IMR-90 (cell line): ENCODE data around the gene EIF4A3. TPM values are rescaled to one million over a fixed set of nuclear protein-coding genes. Genes with fewer than 3 reads are reported as not detected.

ENCODE experiments used
- ATAC-seq: fragments of 200-7000 bp; cut with Tn5 transposase; 2 replicates; pipeline ENCODE4 v1.9.1; 2020; ENCODE audit warnings: low read depth, mild to moderate bottlenecking, moderate library complexity
- BruUV-seq: library from RNA; stranded (reverse); fragments of 400-500 nt; replicated peaks from 2 replicates; lab custom pipeline; 2021; lab: Mats Ljungman, UMichigan
- CTCF ChIA-PET: fragments of 300-600 bp; formaldehyde crosslinking; extraction: SDS; loops from one replicate; lab custom pipeline; 2021; ENCODE audit warnings: antibody characterized with exemption; lab: Yijun Ruan, JAX
- POLR2A ChIA-PET: fragments of 300-600 bp; sonication (Branson Sonifier 250); formaldehyde crosslinking; loops from one replicate; lab custom pipeline; 2022; ENCODE audit warnings: antibody characterized with exemption; ENCODE audit not compliant: unreplicated experiment; lab: Charles Lee
- DNase-seq: peaks from one replicate; pipeline ENCODE4 v3.0.0; 2013
- H2AFZ ChIP-seq: replicated peaks from 2 replicates; pipeline ENCODE3; 2013; ENCODE audit warnings: low read length, mild to moderate bottlenecking; ENCODE audit not compliant: poor library complexity
- H2AK5ac ChIP-seq: 2 replicates; pipeline ENCODE4 v1.6.1; 2013; ENCODE audit warnings: low read depth, low read length, inconsistent platforms
- H2AK9ac ChIP-seq: replicated peaks from 2 replicates; pipeline ENCODE3; 2013; ENCODE audit warnings: mild to moderate bottlenecking, low read depth, low read length, moderate library complexity; ENCODE audit not compliant: poor library complexity
- H2BK120ac ChIP-seq: 2 replicates; pipeline ENCODE4 v1.6.1; 2013; ENCODE audit warnings: low read depth, low read length, inconsistent platforms
- H2BK15ac ChIP-seq: 3 replicates; pipeline ENCODE4 v1.6.1; 2013; ENCODE audit warnings: low read depth, low read length, inconsistent platforms
- H2BK20ac ChIP-seq: 2 replicates; pipeline ENCODE4 v1.6.1; 2013; ENCODE audit warnings: low read depth, mild to moderate bottlenecking, inconsistent platforms, low read length, moderate library complexity
- H2BK5ac ChIP-seq: 2 replicates; pipeline ENCODE4 v1.6.1; 2013; ENCODE audit warnings: mild to moderate bottlenecking, low read depth, low read length, inconsistent platforms; ENCODE audit not compliant: poor library complexity, severe bottlenecking
- H3K14ac ChIP-seq: replicated peaks from 2 replicates; pipeline ENCODE4 v1.6.1; 2013; ENCODE audit warnings: low read depth, low read length, inconsistent platforms
- H3K18ac ChIP-seq: 2 replicates; pipeline ENCODE4 v1.6.1; 2013; ENCODE audit warnings: low read depth, low read length, control low read depth
- H3K23ac ChIP-seq: 2 replicates; pipeline ENCODE4 v1.6.1; 2013; ENCODE audit warnings: low read depth, low read length, inconsistent platforms
- H3K27ac ChIP-seq: 2 replicates; pipeline ENCODE4 v1.5.1; 2013; ENCODE audit warnings: mild to moderate bottlenecking, control low read depth, low read length; ENCODE audit not compliant: insufficient read depth
- H3K27me3 ChIP-seq: 2 replicates; pipeline ENCODE4 v1.6.1; 2013; ENCODE audit warnings: low read length; ENCODE audit not compliant: control insufficient read depth, insufficient read depth
- H3K36me3 ChIP-seq: 2 replicates; pipeline ENCODE4 v1.6.1; 2013; ENCODE audit warnings: low read length, mixed read lengths; ENCODE audit not compliant: control insufficient read depth, insufficient read depth
- H3K4ac ChIP-seq: 2 replicates; pipeline ENCODE4 v1.6.1; 2013; ENCODE audit warnings: low read depth, low read length, inconsistent platforms
- H3K4me1 ChIP-seq: 2 replicates; pipeline ENCODE4 v1.6.1; 2013; ENCODE audit warnings: low read length, mixed read lengths; ENCODE audit not compliant: control insufficient read depth, insufficient read depth
- H3K4me2 ChIP-seq: 2 replicates; pipeline ENCODE4 v1.6.1; 2013; ENCODE audit warnings: low read depth, mild to moderate bottlenecking, control low read depth, low read length, moderate library complexity
- H3K4me3 ChIP-seq: 2 replicates; pipeline ENCODE4 v1.5.1; 2013; ENCODE audit warnings: low read depth, mild to moderate bottlenecking, control low read depth, low read length, moderate library complexity; ENCODE audit not compliant: insufficient read depth
- H3K56ac ChIP-seq: 2 replicates; pipeline ENCODE4 v1.6.1; 2013; ENCODE audit warnings: low read length, inconsistent platforms; ENCODE audit not compliant: insufficient read depth; ENCODE audit errors: extremely low read depth
- H3K79me1 ChIP-seq, 2 experiments: 2 replicates each; pipeline ENCODE4 v1.6.1; 2013; ENCODE audit warnings: low read length in 2 of 2, inconsistent platforms in 1 of 2, low read depth in 1 of 2
- H3K9ac ChIP-seq: 2 replicates; pipeline ENCODE4 v1.6.1; 2013; ENCODE audit warnings: low read depth, low read length, control low read depth
- H3K9me1 ChIP-seq: 2 replicates; pipeline ENCODE4 v1.6.1; 2013; ENCODE audit warnings: low read length, inconsistent platforms; ENCODE audit not compliant: insufficient read depth
- H3K9me3 ChIP-seq: 2 replicates; pipeline ENCODE4 v1.6.1; 2013; ENCODE audit warnings: low read length; ENCODE audit not compliant: control insufficient read depth, insufficient read depth
- H4K20me1 ChIP-seq: 2 replicates; pipeline ENCODE4 v1.6.1; 2013; ENCODE audit warnings: low read length, inconsistent platforms; ENCODE audit not compliant: insufficient read depth
- H4K5ac ChIP-seq: 2 replicates; pipeline ENCODE4 v1.6.1; 2013; ENCODE audit warnings: mild to moderate bottlenecking, low read depth, low read length, control low read depth
- H4K8ac ChIP-seq, 2 experiments: 2 replicates each; pipeline ENCODE4 v1.6.1; 2013; ENCODE audit warnings: low read depth in 2 of 2, low read length in 2 of 2, control low read depth in 1 of 2, inconsistent platforms in 1 of 2
- H4K91ac ChIP-seq: 2 replicates; pipeline ENCODE4 v1.6.1; 2013; ENCODE audit warnings: low read depth, low read length, inconsistent platforms; ENCODE audit not compliant: insufficient read depth
- BHLHE40 ChIP-seq: fragments of 150-350 bp; IDR thresholded peaks from 2 replicates; pipeline ENCODE4 v1.6.1; 2016; ENCODE audit warnings: mild to moderate bottlenecking, low read depth, low read length
- CEBPB ChIP-seq: IDR thresholded peaks from 2 replicates; pipeline ENCODE4 v1.6.1; 2012; ENCODE audit warnings: low read depth, low read length, improper control_type of control experiment
- CHD1 ChIP-seq: IDR thresholded peaks from 2 replicates; pipeline ENCODE4 v1.6.1; 2012; ENCODE audit warnings: low read depth, low read length, improper control_type of control experiment
- CTCF ChIP-seq: conservative IDR thresholded peaks from 2 replicates; pipeline ENCODE4 v1.5.1; 2012; ENCODE audit warnings: mild to moderate bottlenecking, low read depth, low read length, improper control_type of control experiment
- ELK1 ChIP-seq: fragments of 150-350 bp; IDR thresholded peaks from 2 replicates; pipeline ENCODE4 v1.6.1; 2016; ENCODE audit warnings: low read depth, mild to moderate bottlenecking, low read length, moderate library complexity, borderline replicate concordance
- FOS ChIP-seq: fragments of 150-350 bp; IDR thresholded peaks from 2 replicates; pipeline ENCODE4 v1.6.1; 2016; ENCODE audit warnings: low read depth, low read length
- MAZ ChIP-seq: IDR thresholded peaks from 2 replicates; pipeline ENCODE4 v1.6.1; 2012; ENCODE audit warnings: low read depth, mild to moderate bottlenecking, low read length, improper control_type of control experiment, moderate library complexity, borderline replicate concordance
- MXI1 ChIP-seq: IDR thresholded peaks from 2 replicates; pipeline ENCODE4 v1.6.1; 2012; ENCODE audit warnings: low read depth, mild to moderate bottlenecking, low read length, moderate library complexity, borderline replicate concordance
- POLR2A ChIP-seq: IDR thresholded peaks from 2 replicates; pipeline ENCODE4 v1.6.1; 2012; ENCODE audit warnings: mild to moderate bottlenecking, low read depth, low read length
- RAD21 ChIP-seq: IDR thresholded peaks from 2 replicates; pipeline ENCODE4 v1.6.1; 2012; ENCODE audit warnings: low read length, improper control_type of control experiment
- RCOR1 ChIP-seq: IDR thresholded peaks from 2 replicates; pipeline ENCODE4 v1.6.1; 2012; ENCODE audit warnings: mild to moderate bottlenecking, low read length, improper control_type of control experiment; ENCODE audit not compliant: insufficient replicate concordance
- RFX5 ChIP-seq: IDR thresholded peaks from 2 replicates; pipeline ENCODE4 v1.8.0; 2012; ENCODE audit warnings: low read depth, mild to moderate bottlenecking, low read length, moderate library complexity
- SMC3 ChIP-seq: fragments of 150-350 bp; IDR thresholded peaks from 2 replicates; pipeline ENCODE4 v1.6.1; 2016; ENCODE audit warnings: low read depth, mild to moderate bottlenecking, antibody characterized with exemption, low read length, moderate library complexity
- USF2 ChIP-seq: fragments of 150-350 bp; IDR thresholded peaks from 2 replicates; pipeline ENCODE4 v1.6.1; 2017; ENCODE audit warnings: mild to moderate bottlenecking, antibody characterized with exemption, low read length, low read depth
- WGBS, 2 experiments: methylation state at CpG; one replicate each; pipeline versions ENCODE4 v1.1.5 to v1.1.7; 2013; ENCODE audit warnings: missing lambda C conversion rate in 2 of 2; ENCODE audit not compliant: insufficient read length in 1 of 2; ENCODE audit errors: extremely low coverage in 2 of 2; 5-methylcytosine and 5-hydroxymethylcytosine counted together
- dilution Hi-C: fragments of 300-500 bp; cut with HindIII; formaldehyde crosslinking; loops from one replicate; pipeline ENCODE4 v1.14.3; 2018; ENCODE audit warnings: low sequenced_read_pairs; ENCODE audit not compliant: unreplicated experiment
- in situ Hi-C: fragments of 300-500 bp; cut with MboI; formaldehyde crosslinking; loops from 3 replicates; pipeline ENCODE4 v1.14.3; 2019; ENCODE audit warnings: low sequenced_read_pairs, inconsistent platforms, mixed read lengths
- intact Hi-C: fragments of 100-400 bp; cut with micrococcal nuclease; formaldehyde crosslinking; loops from 2 replicates; pipeline ENCODE4 v1.10.0; 2022
- polyA plus RNA-seq, 3 experiments: library from polyadenylated mRNA; depleted of rRNA; stranded (reverse); fragments of >200 nt; gene quantifications; 2 replicates each; pipeline ENCODE4 v1.2.3, GENCODE V29; 2012; ENCODE audit warnings: low replicate concordance in 1 of 3
- total RNA-seq: library from RNA; depleted of rRNA; stranded (reverse); fragments of >200 nt; gene quantifications from 2 replicates; pipeline ENCODE4 v1.2.3, GENCODE V29; 2012

EIF4A3 gene
- total and polyA plus RNA-seq, 2 of the 4 experiments (the other 2 are of a cell fraction): 85.3 to 97.1 TPM

- Histone ChIP-seq H4K91ac (no peak overlapping the region), H2BK5ac (no peak overlapping the region), H3K4me2 (no peak overlapping the region), H3K27me3 (no peaks in the 10 kb centered on the region), H2BK20ac (no peak overlapping the region), H3K9ac (no peak overlapping the region), H2BK15ac (no peak overlapping the region; the same call in 2 of the 3 replicates), H3K36me3 (peaks cover 3% of the 10 kb centered on the region; the same call in 1 of the 2 replicates), H3K9me1 (peaks cover 7% of the 10 kb centered on the region), H4K8ac (no peak overlapping the region), H2AK5ac (peak overlapping the region; percentile 36; the same call in 1 of the 2 replicates), H3K18ac (no peak overlapping the region), H4K20me1 (no peaks in the 10 kb centered on the region), H3K23ac (no peak overlapping the region), H2AK9ac (peak overlapping the region; percentile 72), H3K4me3 (no peak overlapping the region), H3K79me1 (no peaks in the 10 kb centered on the region), H4K5ac (no peak overlapping the region), H2AFZ (peak overlapping the region; percentile 43), H2BK120ac (peak overlapping the region; percentile 72; the same call in 1 of the 2 replicates), H3K14ac (peak overlapping the region; percentile 71; the same call in 1 of the 2 replicates), H3K27ac (no peak overlapping the region), H3K4ac (peak overlapping the region; percentile 50; the same call in 1 of the 2 replicates), H3K56ac (no peak overlapping the region), H3K9me3 (no peaks in the 10 kb centered on the region), H3K4me1 (peaks cover 5% of the 10 kb centered on the region)
- ATAC-seq (no peak), DNase-seq (no peak)
- dilution Hi-C loops (no loop called here), in situ Hi-C loops (no loop called here), intact Hi-C loops (no loop called here)
- BruUV-seq: no TSS peak
- WGBS, 2 experiments: 80% methylated on average over 1 of the region's 13 CpGs; no CpG with 5 or more reads in 1 of the 2 experiments
- ChIA-PET CTCF (interaction anchor here (1.5 kb wide), 1 partner anchor 16 kb away, joined by 4 read pairs; the partner anchor contains the start of gene GAA), POLR2A (interaction anchor here (0.5 kb wide), 1 partner anchor 15 kb away, joined by 3 read pairs; no protein-coding TSS in a partner anchor)
- no peak for TF ChIP-seq SMC3
- TF ChIP-seq CTCF: no peak
- no peak for TF ChIP-seq BHLHE40
- TF ChIP-seq USF2: no peak
- TF ChIP-seq RAD21: no peak
- TF ChIP-seq CEBPB: no peak
- no peak for TF ChIP-seq MAZ
- no peak for TF ChIP-seq CHD1
- no peak for TF ChIP-seq MXI1
- no peak for TF ChIP-seq POLR2A
- no peak for TF ChIP-seq FOS
- no peak for TF ChIP-seq RFX5
- no peak for TF ChIP-seq ELK1
- no peak for TF ChIP-seq RCOR1
Observed at GRCh38 chr17:80116921-80117380, 30.0 kb downstream of the EIF4A3 start.
